Activated CD8-positive, alpha-beta memory T cell treated with anti-CD3 and anti-CD28 coated beads, Interleukin-2, amount 50 U/mL, for 48 hours (primary cell): ENCODE results near the gene PPP6R1.

ENCODE experiments used
- DNase-seq: peaks from one replicate; pipeline ENCODE4 v3.0.0-alpha.2; 2020

The PPP6R1 gene

DNA sequence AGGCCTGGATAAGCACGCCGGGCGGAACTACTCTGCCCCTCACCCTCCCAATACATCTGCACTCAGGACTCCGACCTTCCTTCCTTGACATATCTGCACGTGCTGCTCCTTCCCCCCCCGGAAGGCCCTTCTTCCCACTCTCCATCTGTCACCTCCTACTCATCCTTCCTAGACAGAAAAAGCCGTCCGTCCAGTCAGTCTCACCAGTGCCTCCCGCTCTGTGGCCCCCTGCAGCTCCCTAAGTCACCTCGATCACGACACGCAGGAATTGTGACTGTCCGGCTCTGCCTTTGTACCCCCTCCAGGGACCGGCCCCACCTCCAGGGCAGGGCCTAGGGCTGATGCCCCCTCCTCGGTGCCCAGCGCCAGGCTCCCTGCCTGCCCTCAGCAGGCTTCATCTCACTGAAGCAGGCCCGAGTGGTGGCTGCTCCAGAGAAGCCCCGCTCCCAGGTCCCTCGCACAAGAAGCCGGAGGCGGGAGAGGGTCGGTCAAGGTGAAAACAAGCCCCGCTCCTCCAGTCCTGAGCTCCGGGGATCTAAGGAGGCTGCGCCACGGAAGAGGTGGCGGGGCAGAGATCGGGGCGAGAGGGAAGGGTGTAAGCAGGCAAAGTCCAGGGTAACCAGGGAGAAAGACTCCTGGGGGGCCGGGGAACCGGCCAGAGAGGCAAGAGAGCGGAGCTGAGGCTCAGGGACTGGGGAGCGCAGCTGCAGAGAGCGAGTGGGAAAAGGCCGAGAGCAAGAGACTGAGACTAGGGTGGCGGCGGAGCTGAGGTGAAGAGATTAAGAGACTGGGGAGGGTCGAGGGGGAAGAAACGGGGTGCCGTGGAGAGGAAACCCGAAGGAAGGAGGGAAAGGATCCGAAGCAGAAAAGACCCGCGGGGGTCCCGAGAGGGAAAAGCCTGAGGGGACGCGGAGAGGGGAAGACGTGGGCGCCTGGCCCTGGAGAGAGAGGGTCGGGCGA lies 1.1 kb downstream of the PPP6R1 start:
- DNase-seq = peak; percentile 71

DNA sequence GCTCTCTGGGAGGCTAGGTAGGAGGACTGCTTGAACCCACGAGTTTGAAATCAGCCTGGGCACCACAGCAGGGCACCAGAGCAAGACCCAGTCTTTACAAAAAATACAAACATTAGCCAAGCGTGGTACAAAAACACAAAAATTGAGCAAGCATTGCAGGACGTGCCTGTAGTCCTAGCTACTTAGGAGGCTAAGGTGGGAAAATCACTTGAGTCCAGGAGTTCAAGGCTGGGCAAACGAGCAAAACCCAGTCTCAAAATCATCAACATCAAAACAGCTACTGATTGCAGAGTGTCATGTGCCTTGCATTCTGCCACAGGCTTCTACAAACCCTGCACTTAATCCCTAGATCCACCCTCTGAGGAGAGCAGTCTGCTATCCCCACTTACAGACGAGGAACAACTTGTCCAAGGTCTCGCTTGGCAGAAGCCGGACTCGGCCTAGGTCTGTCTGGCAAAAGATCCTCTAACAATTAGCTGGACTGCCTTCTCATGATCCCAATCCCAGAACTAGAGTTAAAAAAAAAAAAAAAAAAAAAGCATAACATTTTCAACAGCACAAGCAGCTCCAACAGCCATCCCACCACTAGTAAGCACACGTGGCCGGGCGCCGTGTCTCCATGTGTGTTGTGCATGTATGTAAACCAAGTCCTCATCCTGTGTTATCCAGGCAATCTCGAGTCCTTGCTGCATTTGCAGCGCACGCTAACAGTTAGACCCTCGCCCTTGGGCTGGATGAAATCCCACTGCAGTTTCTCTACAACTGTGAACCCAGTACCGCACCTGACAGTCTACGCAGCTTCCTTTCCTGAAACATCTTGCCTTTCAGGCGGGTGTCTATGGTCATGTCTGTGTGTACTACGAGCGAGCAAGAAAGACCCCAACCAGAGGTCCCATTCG lies 2.0 kb downstream of the PPP6R1 start:
- DNase-seq = peak; percentile 61

DNA sequence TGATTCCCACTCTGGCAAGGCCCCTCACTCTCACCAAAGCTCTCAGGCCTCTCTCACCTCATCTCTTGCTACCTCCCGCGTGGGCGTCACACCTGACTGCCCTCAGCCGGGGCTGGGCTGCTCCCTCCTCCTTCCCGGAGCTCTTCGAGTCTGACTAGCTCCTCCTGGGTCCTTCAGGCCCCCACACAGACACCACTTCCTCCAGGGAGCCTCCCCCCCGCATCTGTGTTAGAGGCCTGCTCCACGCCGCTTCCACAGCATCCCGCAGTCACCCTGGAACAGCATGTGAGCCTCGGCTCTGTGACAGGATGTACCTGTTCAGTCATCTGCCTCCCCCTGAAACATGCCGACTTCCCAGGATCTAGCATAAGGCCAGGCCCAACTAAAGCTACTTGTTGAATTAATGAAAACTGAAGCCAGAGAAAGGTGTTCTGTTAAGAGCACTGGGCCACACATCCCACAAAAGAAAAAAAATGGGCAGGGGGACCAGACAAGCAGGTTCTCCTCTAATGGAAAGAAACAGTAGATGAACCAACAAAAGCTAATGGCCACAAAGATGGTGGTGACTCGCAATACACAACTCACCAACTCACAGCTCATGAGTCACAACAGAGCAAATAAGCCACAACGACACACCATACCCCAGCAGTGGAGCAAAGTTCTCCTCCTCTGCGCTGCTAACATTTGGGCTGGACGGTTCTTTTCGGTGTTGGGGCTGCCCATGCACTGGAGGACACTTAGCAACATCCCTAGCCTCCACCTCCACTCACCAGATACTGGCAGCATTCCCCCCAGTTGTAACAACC lies 3.0 kb downstream of the PPP6R1 start:
- DNase-seq = peak; percentile 81

DNA sequence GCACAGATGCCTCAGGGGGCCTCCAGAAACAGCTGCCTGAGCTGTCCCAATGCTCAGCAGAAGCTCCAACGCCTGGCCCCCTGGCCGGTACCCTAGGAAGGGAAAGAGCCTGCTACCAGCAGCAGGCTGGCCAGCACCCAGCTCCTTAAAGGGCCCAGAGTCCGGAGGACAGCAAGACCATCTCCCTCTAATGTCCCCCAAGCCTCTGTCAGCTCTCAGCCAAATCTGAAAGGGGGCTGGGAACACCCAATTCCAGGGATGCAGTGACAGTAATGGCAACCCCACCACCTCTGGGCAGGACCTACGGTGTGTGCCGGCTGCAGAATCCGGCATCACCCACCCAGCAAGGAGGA lies 4.2 kb downstream of the PPP6R1 start:
- peak; percentile 59 for DNase-seq

DNA sequence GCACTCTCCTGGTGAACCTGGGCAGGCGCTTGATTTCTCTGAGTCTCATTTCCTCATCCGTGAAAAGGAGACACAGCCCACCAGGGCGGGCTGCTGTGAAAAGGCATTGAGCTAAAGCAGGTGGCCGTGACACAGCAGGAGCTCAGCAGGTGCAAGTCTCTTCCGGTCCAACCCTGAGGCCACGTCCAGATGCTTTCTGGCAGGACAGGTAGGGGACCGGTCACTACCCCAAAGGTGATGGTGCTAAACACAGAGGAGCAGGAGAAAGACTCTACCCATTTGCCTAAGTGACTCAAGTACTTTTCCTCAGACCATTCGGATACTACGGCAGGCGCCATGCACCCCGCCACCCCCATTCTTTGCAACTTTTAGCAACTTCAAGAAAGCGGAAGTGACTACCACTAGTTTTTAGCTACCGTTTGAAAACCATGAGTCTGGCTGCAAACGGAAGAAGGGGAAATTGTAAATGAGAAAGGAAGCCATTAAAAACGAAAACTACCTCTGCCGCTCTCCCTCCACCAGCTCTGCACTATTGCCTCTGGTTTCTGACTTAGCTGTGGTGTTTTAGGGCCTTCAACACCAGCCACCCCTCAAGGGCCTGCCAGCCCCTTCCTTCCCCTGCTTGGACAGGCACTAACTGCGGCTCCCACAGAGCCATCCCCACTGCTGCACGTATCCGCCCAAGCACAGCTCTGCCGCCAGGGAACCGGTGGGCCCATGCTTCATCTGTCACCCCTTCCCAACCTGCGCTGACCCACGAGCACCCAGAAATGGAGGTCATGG lies 4.8 kb downstream of the PPP6R1 start:
- DNase-seq = peak; percentile 71

DNA sequence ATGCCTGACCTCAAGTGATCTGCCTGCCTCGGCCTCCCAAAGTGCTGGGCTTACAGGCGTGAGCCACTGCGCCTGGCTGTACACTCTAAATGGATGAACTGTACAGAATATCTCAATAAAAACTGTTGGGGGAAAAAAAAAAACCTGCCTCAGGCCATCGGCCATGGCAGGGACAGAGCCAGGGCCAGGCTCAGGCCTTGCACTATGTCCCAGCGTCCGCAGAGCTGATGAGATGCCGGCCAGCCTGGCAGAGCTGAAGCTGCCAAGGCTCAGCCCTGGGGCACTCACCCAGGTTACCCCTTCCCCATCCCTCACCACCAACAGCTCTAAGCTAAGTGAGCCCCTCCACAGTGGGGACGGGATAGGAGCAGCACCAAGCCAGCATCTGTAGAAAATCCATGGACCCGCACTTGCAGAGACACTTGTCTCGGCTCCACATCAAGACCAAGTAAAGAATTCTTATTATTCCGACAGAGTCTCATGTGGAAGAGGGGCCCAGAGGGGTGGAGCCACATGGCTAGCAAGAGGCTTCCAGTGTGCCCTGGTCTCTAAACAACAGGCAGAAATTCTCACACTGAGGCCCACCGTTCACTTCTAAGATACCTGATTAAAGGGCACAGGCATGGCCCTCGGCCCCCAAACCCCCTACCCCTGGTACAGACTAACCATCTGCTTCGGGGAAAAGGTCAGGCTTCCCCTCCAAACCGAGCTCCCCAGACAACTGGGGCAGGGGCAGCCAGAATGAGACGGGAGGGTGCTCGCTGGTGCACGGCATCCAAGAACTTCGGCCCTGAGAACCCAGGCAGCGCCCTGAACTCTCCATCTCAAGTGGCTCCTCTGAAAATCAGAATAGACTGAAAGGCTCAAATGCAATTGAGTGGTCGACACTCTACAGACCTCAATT lies 5.8 kb downstream of the PPP6R1 start:
- no peak for DNase-seq

DNA sequence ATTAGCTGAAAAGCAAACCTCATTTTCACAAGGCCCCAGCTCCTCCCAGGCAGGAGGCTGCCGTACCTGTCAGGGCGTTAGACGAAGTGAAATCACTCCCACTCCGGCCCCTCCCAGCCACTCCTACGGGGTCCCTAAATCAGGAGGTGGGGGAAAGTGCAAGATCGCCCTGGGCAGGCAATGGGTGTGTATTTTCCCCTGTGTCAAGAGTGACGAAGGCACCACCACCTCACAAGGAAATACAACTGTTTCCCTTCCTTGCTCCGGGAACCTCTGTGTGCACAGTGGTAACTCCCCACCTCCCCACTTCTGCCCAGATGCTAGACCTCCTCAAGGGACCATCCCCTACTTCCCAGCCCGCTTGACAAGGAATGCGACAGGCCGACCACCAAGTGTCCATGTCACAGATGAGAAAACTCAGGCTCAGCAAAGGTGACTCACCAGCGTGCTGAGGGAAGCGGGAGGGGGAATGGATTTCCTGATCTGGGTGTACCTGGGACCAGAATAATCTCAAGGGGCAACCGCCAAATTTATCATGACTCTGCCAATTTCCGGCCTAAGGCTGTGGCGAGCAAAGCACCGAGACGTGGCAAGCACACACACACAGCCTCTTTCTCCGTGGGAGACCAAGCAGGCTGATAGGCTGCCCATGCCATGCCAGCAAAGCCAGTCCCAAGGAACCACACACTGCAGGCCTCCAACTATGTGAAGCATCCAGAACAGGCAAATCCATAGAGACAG lies 7.3 kb downstream of the PPP6R1 start:
- peak; percentile 71 for DNase-seq

DNA sequence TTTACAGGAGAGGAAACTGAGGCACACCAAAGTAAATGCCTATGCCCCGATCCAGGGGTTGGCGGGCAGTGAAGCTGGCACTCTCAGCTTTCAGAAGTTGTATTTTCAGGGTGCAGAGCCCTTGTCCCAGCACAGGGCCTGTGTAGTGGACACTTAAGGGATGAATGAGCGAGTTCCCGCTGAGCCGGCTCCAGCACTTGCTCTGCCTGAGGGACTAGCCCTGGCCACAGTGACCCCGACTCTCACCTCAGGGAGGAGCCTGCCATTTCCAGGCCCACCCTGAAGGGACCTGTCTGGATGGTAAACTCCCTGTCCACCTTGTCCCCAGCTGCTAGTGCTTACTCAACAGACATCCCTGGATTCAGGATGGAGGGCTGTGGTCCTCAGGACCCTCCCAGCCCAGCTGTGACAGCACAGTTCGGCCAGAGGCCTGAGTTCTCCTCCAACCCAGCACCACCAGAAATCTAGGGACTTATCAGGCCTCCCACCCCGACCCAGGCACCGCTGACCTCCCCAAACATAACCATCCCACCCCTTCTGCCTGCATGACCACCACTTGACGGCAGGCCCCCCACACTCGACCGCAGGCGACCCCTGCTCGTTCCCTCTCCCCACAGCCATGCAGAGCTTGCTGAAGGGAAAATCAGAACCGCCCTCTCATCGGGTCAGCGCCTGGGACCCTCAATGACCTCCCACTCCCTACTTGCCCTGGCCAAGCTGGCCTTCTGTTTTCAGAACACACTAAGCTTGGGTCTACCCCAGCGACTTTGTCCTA lies 8.4 kb downstream of the PPP6R1 start:
- DNase-seq = no peak

DNA sequence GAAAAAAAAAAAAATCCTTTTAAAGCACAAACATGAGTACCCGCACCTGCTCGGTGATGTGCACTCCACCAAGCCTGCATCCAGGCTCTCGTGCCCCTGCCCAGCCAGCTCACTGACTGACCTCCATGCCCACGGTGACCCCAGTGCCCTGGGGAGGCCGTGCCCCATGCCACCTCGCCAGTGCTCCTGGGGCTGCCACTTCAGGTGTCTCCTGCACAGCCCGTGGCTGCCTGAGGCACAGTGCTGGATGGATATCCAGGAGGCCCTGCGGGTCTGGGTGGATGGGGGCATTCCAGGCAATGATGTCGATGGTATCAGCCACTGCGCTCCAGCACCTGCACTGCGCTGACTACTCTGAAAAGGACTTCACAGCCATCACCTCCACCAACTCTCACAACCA lies 9.0 kb downstream of the PPP6R1 start:
- DNase-seq = no peak

DNA sequence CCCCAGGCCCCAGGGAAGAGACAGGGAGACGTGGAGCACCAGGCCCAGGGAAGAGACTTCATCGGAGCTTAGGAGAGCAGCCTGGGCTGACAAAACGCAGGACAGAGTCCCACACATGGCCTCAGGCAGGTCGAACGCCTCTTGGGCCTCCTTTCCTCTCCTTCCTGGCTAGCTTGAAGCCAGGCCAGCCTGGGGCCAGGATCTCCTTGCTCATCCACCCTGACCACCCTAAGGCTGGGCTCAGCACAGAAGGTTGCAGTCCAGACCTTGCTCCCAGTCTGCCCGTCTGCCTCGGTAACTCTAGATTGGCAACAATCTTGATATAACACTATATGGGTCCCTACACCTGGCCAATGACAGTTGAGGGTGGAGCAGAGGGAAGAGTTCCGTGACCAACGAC lies 10.1 kb downstream of the PPP6R1 start:
- DNase-seq = no peak

DNA sequence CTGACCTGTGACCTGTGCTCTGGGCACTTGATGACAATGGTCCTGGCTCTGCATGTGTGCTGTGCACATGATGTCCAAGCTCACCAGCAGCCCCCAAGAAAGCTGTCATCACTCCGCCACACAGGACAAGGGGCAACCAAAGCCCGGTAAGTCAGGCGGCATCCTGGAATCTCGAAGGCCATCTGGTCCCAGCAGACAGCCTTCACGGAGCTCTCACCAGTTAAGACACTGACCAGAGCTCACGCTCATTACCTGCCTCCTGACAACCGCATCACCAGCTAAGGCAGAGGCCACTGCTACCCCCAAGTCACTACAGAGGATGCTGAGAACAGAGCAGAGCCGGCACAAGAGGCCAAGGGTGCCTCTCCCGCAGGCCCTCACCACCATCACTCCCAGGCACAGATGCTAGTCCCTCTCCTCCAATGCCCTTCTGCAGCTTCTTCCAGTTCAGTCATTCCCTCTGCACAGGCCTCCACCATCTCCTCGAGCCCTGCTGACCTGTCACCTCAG lies 10.6 kb downstream of the PPP6R1 start:
- no peak for DNase-seq

DNA sequence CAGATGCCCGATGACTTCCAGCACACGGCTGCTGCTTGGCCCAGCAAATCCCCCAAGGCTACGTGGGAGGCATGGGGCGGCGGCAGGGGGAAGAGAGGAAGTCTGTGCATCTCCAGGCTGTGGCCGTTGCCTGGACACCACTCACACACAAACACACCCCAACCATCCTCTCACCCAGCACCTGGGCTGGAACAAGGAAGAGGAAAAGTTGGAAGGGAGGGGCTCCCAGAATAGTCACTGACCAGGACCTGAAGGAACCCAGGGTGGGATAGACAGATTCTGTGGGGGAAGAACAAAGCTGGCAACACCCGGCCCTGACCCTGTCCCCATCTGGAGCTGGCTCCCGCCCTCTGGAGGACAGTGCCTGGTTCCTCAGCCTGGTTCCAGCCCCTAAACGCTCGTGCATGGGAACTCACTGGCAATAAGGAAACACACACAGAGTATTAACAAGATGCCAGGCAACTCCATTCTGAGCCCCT lies 11.2 kb downstream of the PPP6R1 start:
- DNase-seq = no peak

DNA sequence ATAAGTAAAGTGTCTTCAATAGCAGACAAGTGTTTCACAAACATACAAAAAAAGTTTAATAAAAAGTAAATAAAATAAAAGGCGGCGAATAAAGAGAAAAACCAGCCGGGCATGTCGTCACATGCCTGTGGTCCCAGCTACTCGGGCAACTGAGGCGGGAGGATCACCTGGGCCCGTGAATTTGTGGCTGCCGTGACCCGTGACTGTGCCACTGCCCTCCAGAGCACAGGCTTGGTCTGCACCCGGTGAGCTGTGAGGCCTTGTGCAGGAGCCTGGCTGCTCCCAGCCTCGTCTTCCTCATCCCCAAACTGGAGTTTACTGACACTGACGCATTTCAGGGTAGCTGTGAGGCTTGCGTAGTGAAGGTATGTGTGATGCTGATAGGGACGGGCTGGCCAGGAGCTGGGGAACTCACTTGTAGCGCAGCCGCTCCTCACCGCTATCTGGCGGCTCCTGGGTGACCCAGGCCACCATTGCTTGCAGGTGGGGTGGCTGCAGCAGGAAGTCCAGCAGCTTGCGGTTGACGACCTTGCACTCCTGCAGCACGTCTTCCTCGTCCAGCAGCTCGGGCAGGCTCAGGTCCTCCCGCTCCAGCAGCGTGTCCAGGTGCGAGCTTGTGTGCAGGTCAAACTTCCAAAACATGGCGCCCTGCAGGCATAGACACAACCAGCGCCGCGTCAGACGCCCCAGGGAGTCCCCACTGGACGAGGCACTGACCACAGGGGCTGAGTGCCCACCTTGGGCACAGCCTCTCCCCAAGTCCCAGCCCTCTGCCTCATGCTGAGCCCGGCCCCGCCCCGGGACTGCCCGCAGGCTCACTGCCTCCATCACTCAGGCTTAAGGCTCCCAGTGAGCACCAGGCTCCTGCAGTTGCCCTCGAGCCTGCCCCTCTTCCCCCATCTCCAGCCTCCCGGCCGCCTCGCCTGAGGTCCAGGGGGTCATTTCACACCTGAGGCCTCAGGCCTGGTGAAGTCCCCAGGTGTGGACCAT lies 12.1 kb downstream of the PPP6R1 start:
- DNase-seq = no peak

DNA sequence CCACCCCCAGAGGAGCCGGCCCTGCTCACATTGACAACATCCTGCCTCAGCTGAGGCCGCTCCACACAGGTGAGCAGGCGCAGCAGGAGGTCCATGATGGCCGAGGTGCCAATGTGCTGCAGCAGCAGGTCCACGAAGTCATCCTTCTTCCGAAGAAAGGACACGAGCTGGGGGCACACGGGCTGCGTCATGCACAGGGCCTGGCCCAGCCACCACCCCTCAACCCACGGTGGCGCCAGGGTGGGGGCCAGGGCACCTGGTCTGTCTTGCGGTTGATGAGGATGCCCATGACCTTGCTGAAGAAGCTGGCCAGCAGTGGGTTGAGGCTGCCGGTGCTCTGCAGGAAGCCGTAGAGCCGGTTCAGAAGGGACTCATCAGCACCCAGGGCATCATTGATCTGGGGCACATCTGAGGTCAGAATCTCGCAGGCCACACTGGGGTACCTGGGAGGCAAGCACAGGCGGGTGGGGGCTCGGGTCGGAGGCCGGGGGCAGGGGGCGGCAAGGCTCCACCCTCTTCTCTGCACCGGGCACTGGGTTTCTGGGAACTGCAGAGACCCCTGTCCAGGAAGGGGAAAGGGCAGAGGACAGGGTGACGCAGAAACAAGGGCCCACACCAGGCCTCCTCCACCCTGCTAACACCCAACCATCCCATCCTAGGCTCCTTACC lies 13.4 kb downstream of the PPP6R1 start:
- no peak for DNase-seq

DNA sequence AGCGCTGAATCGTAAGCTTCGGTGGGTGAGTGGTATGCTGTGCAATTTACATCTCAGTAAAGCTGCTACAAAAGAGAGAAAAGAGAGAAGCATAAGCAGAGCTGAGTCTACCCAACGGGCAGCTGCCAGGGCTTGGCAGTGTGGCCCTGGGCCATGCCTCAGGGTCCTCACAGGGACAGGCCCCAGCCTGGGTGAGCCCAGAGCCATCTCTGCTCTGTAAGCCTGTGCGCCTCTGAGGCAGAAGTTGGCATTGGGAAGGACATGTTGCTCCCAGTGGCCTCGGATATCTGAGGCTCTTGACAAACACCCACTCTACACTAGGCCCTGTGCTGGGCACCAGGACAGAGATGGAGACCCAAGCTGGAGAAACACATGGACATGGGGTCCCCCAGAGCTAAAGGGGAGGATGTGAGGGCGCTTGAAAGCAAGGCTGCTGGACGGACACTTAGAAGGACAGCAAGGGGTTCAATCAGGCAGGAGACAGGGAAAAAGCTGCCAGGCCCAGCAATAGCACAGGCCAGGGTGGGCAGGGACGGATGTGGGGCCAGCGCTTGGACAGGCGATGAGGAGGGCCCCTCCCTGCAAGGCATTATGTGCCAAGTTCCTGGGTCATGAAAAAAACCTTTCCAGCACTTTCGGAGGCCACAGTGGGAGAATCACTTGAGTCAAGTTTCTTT lies 14.7 kb downstream of the PPP6R1 start:
- no peak for DNase-seq

DNA sequence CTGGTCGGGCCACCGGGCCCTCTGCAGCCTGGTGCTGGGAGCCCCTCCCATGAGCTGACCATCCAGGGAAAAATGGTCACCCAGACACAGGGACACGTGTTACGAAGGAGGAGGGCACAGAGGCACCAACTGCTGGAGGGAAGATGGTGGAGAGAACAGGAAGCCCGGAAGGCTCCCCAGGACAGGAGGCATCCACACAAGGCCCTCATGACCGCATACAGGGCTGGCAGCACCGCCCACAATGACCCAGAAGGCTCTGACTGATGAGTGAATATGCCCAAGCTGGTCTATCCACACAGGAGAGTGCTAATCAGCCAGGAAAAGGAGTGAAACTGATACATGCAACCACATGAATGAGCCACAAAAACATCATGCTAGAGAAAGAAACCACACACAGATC lies 16.3 kb downstream of the PPP6R1 start:
- no peak for DNase-seq
